Mesothelial cell of epicardium (in vitro differentiated cells): ENCODE measurements around the gene C20orf96. TPM values are rescaled to one million over a fixed set of nuclear protein-coding genes. Genes with fewer than 3 reads are reported as not detected.

Source experiments
- DNase-seq, 2 experiments: peaks; one replicate each; pipeline ENCODE4 v3.0.0; 2021; ENCODE audit warnings: low spot score in 2 of 2; ENCODE audit not compliant: unreplicated experiment in 2 of 2
- H3K27ac Mint-ChIP-seq: 2 replicates; pipeline ENCODE4 v1.8.0; 2021; ENCODE audit warnings: mixed read lengths
- H3K27me3 Mint-ChIP-seq: 2 replicates; pipeline ENCODE4 v1.8.0; 2021; ENCODE audit warnings: low read depth, mixed read lengths
- H3K36me3 Mint-ChIP-seq: 2 replicates; pipeline ENCODE4 v1.8.0; 2021; ENCODE audit warnings: mixed read lengths
- H3K4me1 Mint-ChIP-seq: 2 replicates; pipeline ENCODE4 v1.8.0; 2021; ENCODE audit warnings: mixed read lengths
- H3K4me3 Mint-ChIP-seq: 2 replicates; pipeline ENCODE4 v1.8.0; 2021; ENCODE audit warnings: mild to moderate bottlenecking, moderate library complexity, mixed read lengths
- H3K9me3 Mint-ChIP-seq: 2 replicates; pipeline ENCODE4 v1.8.0; 2021; ENCODE audit warnings: mixed read lengths
- total RNA-seq: library from RNA; stranded (reverse); gene quantifications from 3 replicates; pipeline ENCODE4 v1.2.1, GENCODE V29; 2021
- TF ChIP-seq, protein P1 (sequence below): fragments of 200-600 bp; sonication (generic); IDR thresholded peaks from one replicate; pipeline ENCODE4 v1.5.0; 2021; ENCODE audit warnings: antibody characterized with exemption; ENCODE audit not compliant: unreplicated experiment

C20orf96 gene
- total RNA-seq, 1 donor from 2014 or later = 52.8 TPM

- no peak for DNase-seq
- H3K36me3 Mint-ChIP-seq = peaks cover 6% of the 10 kb centered on the region
- H3K27me3 Mint-ChIP-seq = no peaks in the 10 kb centered on the region
- H3K4me3 Mint-ChIP-seq = peak overlapping the region; percentile 89
- peaks cover 33% of the 10 kb centered on the region for H3K4me1 Mint-ChIP-seq
- H3K9me3 Mint-ChIP-seq = no peaks in the 10 kb centered on the region
- TF ChIP-seq, protein P1, sequence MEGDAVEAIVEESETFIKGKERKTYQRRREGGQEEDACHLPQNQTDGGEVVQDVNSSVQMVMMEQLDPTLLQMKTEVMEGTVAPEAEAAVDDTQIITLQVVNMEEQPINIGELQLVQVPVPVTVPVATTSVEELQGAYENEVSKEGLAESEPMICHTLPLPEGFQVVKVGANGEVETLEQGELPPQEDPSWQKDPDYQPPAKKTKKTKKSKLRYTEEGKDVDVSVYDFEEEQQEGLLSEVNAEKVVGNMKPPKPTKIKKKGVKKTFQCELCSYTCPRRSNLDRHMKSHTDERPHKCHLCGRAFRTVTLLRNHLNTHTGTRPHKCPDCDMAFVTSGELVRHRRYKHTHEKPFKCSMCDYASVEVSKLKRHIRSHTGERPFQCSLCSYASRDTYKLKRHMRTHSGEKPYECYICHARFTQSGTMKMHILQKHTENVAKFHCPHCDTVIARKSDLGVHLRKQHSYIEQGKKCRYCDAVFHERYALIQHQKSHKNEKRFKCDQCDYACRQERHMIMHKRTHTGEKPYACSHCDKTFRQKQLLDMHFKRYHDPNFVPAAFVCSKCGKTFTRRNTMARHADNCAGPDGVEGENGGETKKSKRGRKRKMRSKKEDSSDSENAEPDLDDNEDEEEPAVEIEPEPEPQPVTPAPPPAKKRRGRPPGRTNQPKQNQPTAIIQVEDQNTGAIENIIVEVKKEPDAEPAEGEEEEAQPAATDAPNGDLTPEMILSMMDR = no peak
- peak overlapping the region; percentile 88 for H3K27ac Mint-ChIP-seq
Observed at GRCh38 chr20:328975-329695, 38.6 kb upstream of the C20orf96 start.

DNA sequence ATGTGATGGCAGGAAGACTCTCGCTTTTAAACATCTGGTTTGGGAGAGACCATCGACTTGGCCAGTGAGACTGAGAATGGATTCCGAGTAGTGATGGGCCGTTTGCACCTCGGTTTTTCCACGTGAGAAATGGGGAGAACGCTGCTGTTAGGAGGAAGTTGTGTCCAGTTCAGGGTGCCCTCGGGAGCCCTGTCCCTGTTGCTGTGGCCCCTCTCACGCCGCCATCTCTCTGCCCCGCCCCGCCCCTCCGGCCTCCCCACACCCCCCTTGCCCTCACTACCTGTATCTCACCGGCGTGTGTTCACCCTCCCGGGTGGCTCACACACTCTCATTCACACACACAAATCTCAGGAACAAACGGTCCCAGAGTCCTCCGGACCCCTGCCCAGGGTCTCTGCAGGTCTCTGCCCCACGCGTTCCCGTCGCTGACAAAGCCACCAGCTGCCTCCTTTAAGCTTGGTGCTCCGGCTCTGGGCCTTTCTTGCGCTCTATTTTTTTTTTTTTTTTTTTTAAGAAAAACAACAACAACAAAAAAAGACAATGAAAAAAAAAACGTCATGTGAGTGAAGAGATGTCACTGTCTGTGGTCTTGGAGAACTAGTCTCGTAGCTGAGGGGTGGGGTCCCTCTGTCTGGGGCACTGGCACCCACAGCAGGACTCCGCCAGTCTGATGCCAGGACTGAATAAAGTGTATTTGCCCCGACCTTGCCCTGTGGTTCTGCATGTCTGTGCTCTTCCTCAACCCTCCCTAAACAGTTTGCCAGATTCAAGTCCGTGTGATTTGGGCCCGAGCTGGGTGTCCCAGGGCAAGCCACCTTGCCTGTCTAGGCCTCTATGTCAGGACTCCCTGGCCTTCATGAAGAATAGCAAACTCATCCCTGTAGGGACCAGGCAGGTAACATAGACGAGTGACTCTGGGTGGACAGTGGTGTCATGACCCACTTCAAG is 37.8 kb upstream of the C20orf96 start:
- TF ChIP-seq, protein P1 = no peak
- H3K9me3 Mint-ChIP-seq = no peaks in the 10 kb centered on the region
- no peak for DNase-seq
- peak overlapping the region; percentile 88 for H3K27ac Mint-ChIP-seq
- peaks cover 4% of the 10 kb centered on the region for H3K36me3 Mint-ChIP-seq
- peak overlapping the region; percentile 89 for H3K4me3 Mint-ChIP-seq
- H3K27me3 Mint-ChIP-seq = no peaks in the 10 kb centered on the region
- H3K4me1 Mint-ChIP-seq = peaks cover 39% of the 10 kb centered on the region

DNA sequence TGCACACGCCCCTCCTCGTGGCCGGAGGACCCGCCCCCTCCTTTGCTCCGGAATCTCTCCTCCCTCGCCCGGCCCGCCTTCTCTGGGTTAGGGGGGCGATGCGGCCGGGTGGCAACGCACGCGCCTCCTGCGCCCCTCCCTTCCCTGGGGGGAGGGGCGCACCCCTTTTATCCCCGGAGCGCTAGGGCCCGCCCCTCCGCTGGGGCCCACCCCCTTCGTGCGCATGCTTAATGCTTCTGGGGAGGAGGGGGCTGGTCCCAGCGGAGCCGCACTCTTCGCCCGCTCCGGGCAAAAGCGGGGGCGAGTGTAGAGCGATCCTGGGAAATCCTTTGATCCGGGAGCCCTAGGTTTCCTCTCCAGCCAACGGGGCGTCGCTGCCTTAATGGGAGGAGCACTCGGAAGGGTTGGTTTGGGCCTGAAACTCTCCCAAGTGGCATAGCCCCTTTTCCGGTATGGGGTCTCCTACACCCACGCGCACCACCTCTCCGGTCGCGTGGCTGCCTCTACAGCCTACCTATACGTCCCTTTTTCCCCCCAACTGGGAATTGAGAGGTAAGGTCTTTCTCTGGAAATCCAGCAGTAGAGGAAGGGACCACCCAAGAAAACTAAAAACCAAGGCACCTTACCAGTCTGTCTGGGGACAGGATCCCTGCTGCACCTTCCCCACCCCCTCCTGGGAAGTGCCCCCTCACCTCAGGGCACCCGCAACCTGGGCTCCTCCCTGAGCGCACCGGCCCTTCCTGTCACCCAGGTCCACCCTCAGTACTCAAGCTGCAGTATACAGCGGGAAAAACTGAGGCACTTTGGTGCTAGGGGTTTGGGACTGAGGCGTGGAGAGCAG is 36.9 kb upstream of the C20orf96 start:
- peaks cover 2% of the 10 kb centered on the region for H3K36me3 Mint-ChIP-seq
- DNase-seq = peak; percentile 88 to 94
- H3K27ac Mint-ChIP-seq = peak overlapping the region; percentile 87
- H3K4me3 Mint-ChIP-seq = peak overlapping the region; percentile 89
- H3K9me3 Mint-ChIP-seq = no peaks in the 10 kb centered on the region
- TF ChIP-seq, protein P1 = no peak
- no peaks in the 10 kb centered on the region for H3K27me3 Mint-ChIP-seq
- peaks cover 41% of the 10 kb centered on the region for H3K4me1 Mint-ChIP-seq

GRCh38 chr20:326645-327185 is 36.2 kb upstream of the C20orf96 start:
- peak overlapping the region; percentile 87 for H3K27ac Mint-ChIP-seq
- peaks cover 41% of the 10 kb centered on the region for H3K4me1 Mint-ChIP-seq
- no peaks in the 10 kb centered on the region for H3K9me3 Mint-ChIP-seq

More at GRCh38 chr20:326645-327185, 36.2 kb upstream of the C20orf96 start:
- TF ChIP-seq, protein P1 = no peak
- Mint-ChIP-seq H3K27me3 (no peaks in the 10 kb centered on the region), H3K36me3 (no peaks in the 10 kb centered on the region), H3K4me3 (peak overlapping the region; percentile 89)
- DNase-seq = no peak
